ENCODE measurements around the gene SDF4.

Gene SDF4

DNA sequence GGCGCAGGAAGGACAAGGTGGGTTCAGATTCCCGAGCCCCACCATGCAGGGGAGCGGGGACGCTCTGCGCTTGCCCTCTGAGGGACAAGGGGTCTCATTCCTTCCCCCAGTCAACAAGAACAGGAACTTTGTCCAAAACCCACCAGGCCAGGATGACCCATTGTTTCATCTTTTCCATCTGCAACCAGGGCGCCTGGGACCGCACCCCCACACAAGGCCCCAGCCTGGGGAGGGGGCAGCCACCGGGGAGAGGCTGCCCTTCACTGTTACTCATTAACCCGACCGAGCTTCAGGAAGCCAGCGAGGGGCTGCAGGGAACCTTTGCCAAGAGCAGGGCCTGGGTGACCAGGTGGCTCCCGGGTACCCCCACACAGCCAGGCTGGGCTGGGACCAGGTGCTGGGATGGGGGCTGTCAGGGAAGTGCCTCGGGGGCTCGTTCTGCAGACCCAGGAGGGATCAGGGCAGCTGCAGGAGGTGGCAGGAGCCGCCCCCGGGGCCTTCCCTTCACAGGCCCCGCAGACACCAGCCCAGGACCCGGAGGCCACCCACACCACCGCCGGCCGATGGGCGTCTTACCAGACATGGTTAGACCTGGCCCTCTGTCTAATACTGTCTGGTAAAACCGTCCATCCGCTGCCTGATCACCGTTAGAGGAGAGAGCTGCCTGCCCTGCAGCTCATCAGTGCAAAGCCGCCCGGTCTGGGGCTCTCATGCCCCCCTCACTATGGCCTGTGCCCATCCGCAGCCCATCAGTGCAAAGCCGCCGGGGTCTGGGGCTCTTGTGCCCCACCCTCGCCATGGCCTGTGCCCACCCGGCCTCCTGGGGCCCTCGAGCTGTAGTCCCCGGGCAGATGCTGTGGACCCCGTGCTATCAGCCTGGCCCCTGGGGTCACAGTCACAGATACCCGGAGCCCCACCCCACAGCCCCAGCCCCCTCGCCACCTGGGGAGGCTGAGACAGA is 63.1 kb downstream of the SDF4 start:
- peaks cover 32% of the 10 kb centered on the region for H3K4me1 ChIP-seq (ENCODE audit: control insufficient read depth, low read length)
- no peak overlapping the region for H3K4me2 ChIP-seq (ENCODE audit: low read length)
- H3F3A ChIP-seq (ENCODE audit: control insufficient read depth, insufficient read depth) = no peaks in the 10 kb centered on the region
- H4K20me1 ChIP-seq (ENCODE audit: control insufficient read depth, insufficient read depth, low read depth, low read length) = no peaks in the 10 kb centered on the region
- H3K4me3 ChIP-seq (ENCODE audit: low read length) = no peak overlapping the region
- no peak for TF ChIP-seq EZH2phosphoT487 (IDR thresholded peaks at IDR 0.05; ENCODE audit: borderline replicate concordance, low read length)
- TF ChIP-seq, protein P1, sequence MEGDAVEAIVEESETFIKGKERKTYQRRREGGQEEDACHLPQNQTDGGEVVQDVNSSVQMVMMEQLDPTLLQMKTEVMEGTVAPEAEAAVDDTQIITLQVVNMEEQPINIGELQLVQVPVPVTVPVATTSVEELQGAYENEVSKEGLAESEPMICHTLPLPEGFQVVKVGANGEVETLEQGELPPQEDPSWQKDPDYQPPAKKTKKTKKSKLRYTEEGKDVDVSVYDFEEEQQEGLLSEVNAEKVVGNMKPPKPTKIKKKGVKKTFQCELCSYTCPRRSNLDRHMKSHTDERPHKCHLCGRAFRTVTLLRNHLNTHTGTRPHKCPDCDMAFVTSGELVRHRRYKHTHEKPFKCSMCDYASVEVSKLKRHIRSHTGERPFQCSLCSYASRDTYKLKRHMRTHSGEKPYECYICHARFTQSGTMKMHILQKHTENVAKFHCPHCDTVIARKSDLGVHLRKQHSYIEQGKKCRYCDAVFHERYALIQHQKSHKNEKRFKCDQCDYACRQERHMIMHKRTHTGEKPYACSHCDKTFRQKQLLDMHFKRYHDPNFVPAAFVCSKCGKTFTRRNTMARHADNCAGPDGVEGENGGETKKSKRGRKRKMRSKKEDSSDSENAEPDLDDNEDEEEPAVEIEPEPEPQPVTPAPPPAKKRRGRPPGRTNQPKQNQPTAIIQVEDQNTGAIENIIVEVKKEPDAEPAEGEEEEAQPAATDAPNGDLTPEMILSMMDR (IDR thresholded peaks at IDR 0.05; ENCODE audit: low read depth, low read length, poor library complexity, severe bottlenecking) = no peak
- H3K27me3 ChIP-seq (ENCODE audit: control insufficient read depth, low read length) = peaks cover 49% of the 10 kb centered on the region
- H3K36me3 ChIP-seq (ENCODE audit: control insufficient read depth, low read length) = no peaks in the 10 kb centered on the region
- no peak overlapping the region for H3K27ac ChIP-seq (ENCODE audit: low read depth, low read length)
- H3K9me2 ChIP-seq (replicated peaks; ENCODE audit: control insufficient read depth, low read length) = no peaks in the 10 kb centered on the region
- no peaks in the 10 kb centered on the region for H3K79me2 ChIP-seq (ENCODE audit: control insufficient read depth, low read length)
- H3K9me3 ChIP-seq (ENCODE audit: control insufficient read depth, insufficient read depth, low read length) = no peaks in the 10 kb centered on the region

DNA sequence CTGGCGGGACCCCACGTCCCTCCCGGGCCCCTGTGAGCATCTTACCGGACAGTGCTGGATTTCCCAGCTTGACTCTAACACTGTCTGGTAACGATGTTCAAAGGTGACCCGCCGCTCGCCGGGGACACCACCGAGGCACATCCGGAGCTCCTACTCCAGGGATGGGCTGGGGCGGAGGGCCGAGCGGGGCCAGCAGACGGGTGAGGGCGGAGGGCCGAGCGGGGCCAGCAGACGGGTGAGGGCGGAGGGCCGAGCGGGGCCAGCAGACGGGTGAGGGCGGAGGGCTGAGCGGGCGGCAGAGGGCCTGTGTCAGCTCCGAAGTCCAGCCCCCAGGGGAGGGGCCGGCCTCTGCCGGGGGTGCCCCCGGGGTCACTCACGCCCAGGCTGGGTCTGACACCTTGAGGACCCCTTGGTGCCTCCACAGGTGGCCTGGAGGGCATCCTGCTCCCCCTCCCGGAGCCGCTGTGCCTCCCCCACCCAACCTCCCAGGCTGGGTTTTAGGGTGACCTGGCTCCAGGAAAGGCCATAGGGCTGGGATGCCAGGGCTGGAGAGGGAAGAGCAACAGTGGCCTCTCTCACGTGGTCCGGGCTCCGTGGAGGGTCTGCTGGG is 63.9 kb downstream of the SDF4 start:
- no peak overlapping the region for H3K4me2 ChIP-seq (ENCODE audit: low read length)
- H3F3A ChIP-seq (ENCODE audit: control insufficient read depth, insufficient read depth) = no peaks in the 10 kb centered on the region
- no peak for TF ChIP-seq EZH2phosphoT487 (IDR thresholded peaks at IDR 0.05; ENCODE audit: borderline replicate concordance, low read length)
- TF ChIP-seq, protein P1 (IDR thresholded peaks at IDR 0.05; ENCODE audit: low read depth, low read length, poor library complexity, severe bottlenecking) = no peak
- H3K27me3 ChIP-seq (ENCODE audit: control insufficient read depth, low read length) = peaks cover 41% of the 10 kb centered on the region
- no peaks in the 10 kb centered on the region for H3K36me3 ChIP-seq (ENCODE audit: control insufficient read depth, low read length)
- no peaks in the 10 kb centered on the region for H4K20me1 ChIP-seq (ENCODE audit: control insufficient read depth, insufficient read depth, low read depth, low read length)
- H3K79me2 ChIP-seq (ENCODE audit: control insufficient read depth, low read length) = no peaks in the 10 kb centered on the region
- no peaks in the 10 kb centered on the region for H3K9me3 ChIP-seq (ENCODE audit: control insufficient read depth, insufficient read depth, low read length)
- peaks cover 32% of the 10 kb centered on the region for H3K4me1 ChIP-seq (ENCODE audit: control insufficient read depth, low read length)
- no peak overlapping the region for H3K4me3 ChIP-seq (ENCODE audit: low read length)
- no peak overlapping the region for H3K27ac ChIP-seq (ENCODE audit: low read depth, low read length)
- H3K9me2 ChIP-seq (replicated peaks; ENCODE audit: control insufficient read depth, low read length) = no peaks in the 10 kb centered on the region

DNA sequence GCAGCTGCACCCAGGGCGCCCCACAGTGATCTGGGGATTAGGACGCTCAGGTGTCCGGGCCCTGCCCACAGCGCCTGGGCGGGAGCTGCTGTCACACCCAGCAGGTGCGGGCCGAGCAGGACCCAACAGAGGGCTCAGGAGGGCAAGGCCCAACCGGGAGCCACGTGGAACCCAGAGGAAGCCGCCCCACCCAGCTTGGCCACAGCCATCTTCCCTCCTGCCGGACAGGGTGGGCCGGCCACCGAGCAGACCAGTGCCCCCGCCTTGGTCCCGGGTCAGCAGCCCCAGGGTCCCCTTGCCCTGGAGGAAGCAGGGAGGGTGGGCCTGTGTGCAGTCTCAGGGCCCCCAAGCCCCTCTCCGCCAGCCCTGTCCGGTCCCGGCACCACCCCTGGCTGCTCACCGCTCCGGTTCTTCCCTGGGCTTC is 64.4 kb downstream of the SDF4 start:
- Histone ChIP-seq H3K4me2 (ENCODE audit: low read length) (no peak overlapping the region), H3F3A (ENCODE audit: control insufficient read depth, insufficient read depth) (no peaks in the 10 kb centered on the region), H3K4me1 (ENCODE audit: control insufficient read depth, low read length) (peaks cover 32% of the 10 kb centered on the region), H4K20me1 (ENCODE audit: control insufficient read depth, insufficient read depth, low read depth, low read length) (no peaks in the 10 kb centered on the region), H3K79me2 (ENCODE audit: control insufficient read depth, low read length) (no peaks in the 10 kb centered on the region), H3K36me3 (ENCODE audit: control insufficient read depth, low read length) (no peaks in the 10 kb centered on the region), H3K4me3 (ENCODE audit: low read length) (no peak overlapping the region), H3K27ac (ENCODE audit: low read depth, low read length) (no peak overlapping the region), H3K27me3 (ENCODE audit: control insufficient read depth, low read length) (peaks cover 40% of the 10 kb centered on the region), H3K9me2 (replicated peaks; ENCODE audit: control insufficient read depth, low read length) (no peaks in the 10 kb centered on the region), H3K9me3 (ENCODE audit: control insufficient read depth, insufficient read depth, low read length) (no peaks in the 10 kb centered on the region)
- TF ChIP-seq EZH2phosphoT487 (IDR thresholded peaks at IDR 0.05; ENCODE audit: borderline replicate concordance, low read length) = no peak
- TF ChIP-seq, protein P1 (IDR thresholded peaks at IDR 0.05; ENCODE audit: low read depth, low read length, poor library complexity, severe bottlenecking) = no peak
